Measurements from ENCODE around the gene ADAMTS9. TPM values are rescaled to one million over a fixed set of nuclear protein-coding genes. Genes with fewer than 3 reads are reported as not detected.

Gene ADAMTS9
- total and polyA plus RNA-seq, 2 donors (not counting 3 experiments of a cell fraction or from before 2014, with no cell fraction given) = 6.5 to 23.9 TPM

- FAIRE-seq (peak; percentile 78), DNase-seq (ENCODE audit: low read depth, low spot score) (peak; percentile 86)
- H3K9ac ChIP-seq (replicated peaks; ENCODE audit: extremely low read depth, insufficient read depth, low read length) = no peak overlapping the region
- TF ChIP-seq POLR2AphosphoS5 (IDR thresholded peaks at IDR 0.05; ENCODE audit: insufficient read depth, low read depth, low read length) (no peak), CTCF (IDR thresholded peaks at IDR 0.05; ENCODE audit: extremely low read depth in 1 of 2, insufficient read depth in 1 of 2, low read depth in 1 of 2, low read length in 2 of 2) (peak; percentile 90), FOS (IDR thresholded peaks at IDR 0.05; ENCODE audit: borderline replicate concordance, insufficient read depth, low read length) (no peak)
- POLR2A ChIA-PET = no interaction called here
- H3K9me3 ChIP-seq (replicated peaks; ENCODE audit: control insufficient read depth, insufficient read depth, low read length) = no peaks in the 10 kb centered on the region
- dilution Hi-C loops (cut with MboI; ENCODE audit: extremely low pct_ligation_motif_present, low sequenced_read_pairs) (loop anchor here (10.0 kb wide), 1 partner anchor 711 kb away; no protein-coding TSS in a partner anchor), intact Hi-C loops (cut with micrococcal nuclease) (loop anchor here (1.0 to 10.0 kb wide), 13 partner anchors 84 to 1661 kb away; no protein-coding TSS in a partner anchor)
- peaks cover under 1 to 2% of the 10 kb centered on the region in 2 experiments for H3K36me3 ChIP-seq (ENCODE audit: control insufficient read depth in 2 of 2, extremely low read depth in 1 of 2, insufficient read depth in 2 of 2, low read length in 2 of 2)
- no peaks in the 10 kb centered on the region for H4K20me1 ChIP-seq (replicated peaks; ENCODE audit: control insufficient read depth, extremely low read depth, insufficient read depth, low read length)
- H3K27me3 ChIP-seq (ENCODE audit: control insufficient read depth in 2 of 2, insufficient read depth in 2 of 2, low read length in 2 of 2) = no peaks in the 10 kb centered on the region
- CTCF ChIA-PET = interaction anchor here (0.5 to 7.6 kb wide), 76 partner anchors 10 to 1702 kb away, joined by 3 to 61 read pairs (median 4); partner anchors contain the start of gene ADAMTS9
- H3K9me1 ChIP-seq (replicated peaks; ENCODE audit: control insufficient read depth, extremely low read depth, insufficient read depth, low read length) = no peaks in the 10 kb centered on the region
- peak overlapping the region; percentile 4 for H3K27ac ChIP-seq (ENCODE audit: insufficient read depth, low read depth, low read length)
- peak overlapping the region; percentile 21 for H3K4me2 ChIP-seq (ENCODE audit: insufficient read depth, low read length)
- peak overlapping the region; percentile 73 for H2AFZ ChIP-seq (ENCODE audit: low read depth, low read length)
- no TSS peak for BruUV-seq (replicated peaks)
- H3K79me2 ChIP-seq (ENCODE audit: control insufficient read depth, insufficient read depth, low read length) = no peaks in the 10 kb centered on the region
- H3K4me3 ChIP-seq (replicated peaks in 1 of 3; ENCODE audit: insufficient read depth in 1 of 3, low read depth in 1 of 3, low read length in 3 of 3) = no peak overlapping the region
- no peaks in the 10 kb centered on the region for H3K4me1 ChIP-seq (ENCODE audit: control insufficient read depth, extremely low read depth, insufficient read depth, low read length)
Observed at GRCh38 chr3:64533617-64534317, 154.0 kb downstream of the ADAMTS9 start.
